ENCODE data around the gene TMOD1.

The TMOD1 gene

DNA sequence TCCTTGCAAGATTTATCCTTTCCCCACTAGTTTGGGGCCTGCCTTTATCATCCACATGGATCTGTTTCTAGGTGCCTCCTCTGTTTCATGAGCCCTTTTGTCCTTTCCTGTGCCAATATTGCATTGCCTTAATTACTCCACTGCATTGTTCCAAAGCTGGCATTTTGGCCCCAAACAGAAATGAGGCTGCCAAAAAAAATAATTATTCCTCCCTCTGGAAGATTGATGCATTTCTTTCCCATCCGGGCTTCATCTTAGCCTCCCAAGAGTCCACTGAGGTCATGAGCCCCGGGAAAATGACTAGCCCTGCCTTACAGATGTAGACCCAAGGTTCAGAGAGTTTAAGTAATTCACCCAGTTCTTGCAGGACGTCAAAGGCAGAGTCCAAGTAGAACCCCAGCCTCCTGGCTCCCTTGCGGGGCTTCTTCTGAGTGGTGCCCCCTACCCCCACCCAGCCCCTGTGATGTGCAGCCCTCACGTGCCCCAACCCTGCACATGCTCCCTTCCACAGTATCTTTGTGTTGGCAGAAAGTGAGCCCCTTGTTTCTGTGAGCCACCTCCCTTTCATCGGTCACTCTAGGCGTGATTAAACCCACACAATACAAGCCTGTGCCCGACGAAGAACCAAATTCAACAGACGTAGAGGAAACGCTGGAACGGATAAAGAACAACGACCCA, 62.1 kb downstream of the TMOD1 start:
- H3K27ac ChIP-seq (ENCODE audit: low read depth, low read length), result no peak overlapping the region
- no peak overlapping the region for H3K4me3 ChIP-seq (ENCODE audit: low read depth in 1 of 2, low read length in 2 of 2)
- H3K4me1 ChIP-seq (ENCODE audit: control insufficient read depth in 1 of 2, insufficient read depth in 2 of 2, low read length in 2 of 2), result peaks cover 0 to 8% of the 10 kb centered on the region in 2 donors
- H3K36me3 ChIP-seq (ENCODE audit: control insufficient read depth in 1 of 2, insufficient read depth in 2 of 2, low read length in 2 of 2), result no peaks in the 10 kb centered on the region
- no peak overlapping the region for H3K9ac ChIP-seq (ENCODE audit: low read depth in 1 of 2, low read length in 2 of 2)
- H3K27me3 ChIP-seq (ENCODE audit: control insufficient read depth in 1 of 2, insufficient read depth in 2 of 2, low read length in 2 of 2), result no peaks in the 10 kb centered on the region
- no peaks in the 10 kb centered on the region for H3K9me3 ChIP-seq (ENCODE audit: control insufficient read depth in 1 of 2, low read length in 2 of 2)

- Histone ChIP-seq H3K36me3 (ENCODE audit: control insufficient read depth in 1 of 2, insufficient read depth in 2 of 2, low read length in 2 of 2) (no peaks in the 10 kb centered on the region), H3K9ac (ENCODE audit: low read depth in 1 of 2, low read length in 2 of 2) (no peak overlapping the region), H3K27ac (ENCODE audit: low read depth, low read length) (no peak overlapping the region), H3K27me3 (ENCODE audit: control insufficient read depth in 1 of 2, insufficient read depth in 2 of 2, low read length in 2 of 2) (no peaks in the 10 kb centered on the region), H3K9me3 (ENCODE audit: control insufficient read depth in 1 of 2, low read length in 2 of 2) (no peaks in the 10 kb centered on the region), H3K4me1 (ENCODE audit: control insufficient read depth in 1 of 2, insufficient read depth in 2 of 2, low read length in 2 of 2) (peaks cover 0 to 8% of the 10 kb centered on the region in 2 donors), H3K4me3 (ENCODE audit: low read depth in 1 of 2, low read length in 2 of 2) (no peak overlapping the region)
These were observed 63.1 kb downstream of the TMOD1 start for GRCh38 chr9:97564291-97565175.

DNA sequence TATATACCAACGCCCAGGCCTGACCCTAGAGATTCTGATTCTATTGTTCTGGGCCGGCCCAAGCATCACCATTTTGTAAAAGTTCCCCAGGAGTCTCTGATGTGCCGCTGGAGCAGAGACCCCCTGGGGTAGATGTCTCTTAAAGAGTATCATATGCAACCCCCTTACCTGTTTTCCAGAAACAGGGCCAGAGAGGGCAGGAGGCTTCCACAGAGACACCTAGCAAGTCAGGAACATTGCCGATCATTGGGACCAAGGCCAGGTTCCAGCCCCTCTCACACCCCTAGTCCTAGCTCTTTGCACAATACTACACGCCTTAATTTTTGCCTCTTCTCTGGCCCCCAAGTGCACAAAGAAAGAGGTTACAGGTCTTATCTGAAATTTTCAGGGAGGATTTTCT, 63.8 kb downstream of the TMOD1 start:
- Histone ChIP-seq H3K27ac (ENCODE audit: low read depth, low read length) (no peak overlapping the region), H3K36me3 (ENCODE audit: control insufficient read depth in 1 of 2, insufficient read depth in 2 of 2, low read length in 2 of 2) (no peaks in the 10 kb centered on the region), H3K9ac (ENCODE audit: low read depth in 1 of 2, low read length in 2 of 2) (no peak overlapping the region)

GRCh38 chr9:97567182-97567893, 65.9 kb downstream of the TMOD1 start:
- H3K4me3 ChIP-seq (ENCODE audit: low read depth in 1 of 2, low read length in 2 of 2), result no peak overlapping the region
- H3K27ac ChIP-seq (ENCODE audit: low read depth, low read length), result no peak overlapping the region
- H3K9ac ChIP-seq (ENCODE audit: low read depth in 1 of 2, low read length in 2 of 2), result no peak overlapping the region
- no peaks in the 10 kb centered on the region for H3K9me3 ChIP-seq (ENCODE audit: control insufficient read depth in 1 of 2, low read length in 2 of 2)
- H3K27me3 ChIP-seq (ENCODE audit: control insufficient read depth in 1 of 2, insufficient read depth in 2 of 2, low read length in 2 of 2), result no peaks in the 10 kb centered on the region
- H3K36me3 ChIP-seq (ENCODE audit: control insufficient read depth in 1 of 2, insufficient read depth in 2 of 2, low read length in 2 of 2), result no peaks in the 10 kb centered on the region
- H3K4me1 ChIP-seq (ENCODE audit: control insufficient read depth in 1 of 2, insufficient read depth in 2 of 2, low read length in 2 of 2), result peaks cover 0 to 8% of the 10 kb centered on the region in 2 donors

More for the DNA sequence above, 63.8 kb downstream of the TMOD1 start:
- Histone ChIP-seq H3K9me3 (ENCODE audit: control insufficient read depth in 1 of 2, low read length in 2 of 2) (no peaks in the 10 kb centered on the region), H3K4me1 (ENCODE audit: control insufficient read depth in 1 of 2, insufficient read depth in 2 of 2, low read length in 2 of 2) (peaks cover 0 to 8% of the 10 kb centered on the region in 2 donors), H3K27me3 (ENCODE audit: control insufficient read depth in 1 of 2, insufficient read depth in 2 of 2, low read length in 2 of 2) (no peaks in the 10 kb centered on the region), H3K4me3 (ENCODE audit: low read depth in 1 of 2, low read length in 2 of 2) (no peak overlapping the region)

DNA sequence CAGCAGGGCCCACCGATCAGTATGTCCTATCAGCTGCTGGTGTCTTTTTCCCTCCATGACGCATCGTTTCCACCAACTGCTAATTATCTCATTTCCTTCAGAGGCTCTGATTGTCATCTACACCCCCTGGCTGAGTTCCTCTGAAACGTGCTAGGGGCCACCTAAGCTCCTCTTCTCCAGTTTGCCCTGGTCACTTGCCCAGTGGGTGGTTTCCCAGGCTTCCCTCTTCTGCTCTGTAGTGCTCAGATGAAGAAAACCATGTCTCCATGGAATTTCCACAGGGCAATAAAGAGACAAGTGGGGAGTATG, 66.4 kb downstream of the TMOD1 start:
- no peak overlapping the region for H3K9ac ChIP-seq (ENCODE audit: low read depth in 1 of 2, low read length in 2 of 2)
- peaks cover 0 to 8% of the 10 kb centered on the region in 2 donors for H3K4me1 ChIP-seq (ENCODE audit: control insufficient read depth in 1 of 2, insufficient read depth in 2 of 2, low read length in 2 of 2)
- H3K36me3 ChIP-seq (ENCODE audit: control insufficient read depth in 1 of 2, insufficient read depth in 2 of 2, low read length in 2 of 2), result no peaks in the 10 kb centered on the region

DNA sequence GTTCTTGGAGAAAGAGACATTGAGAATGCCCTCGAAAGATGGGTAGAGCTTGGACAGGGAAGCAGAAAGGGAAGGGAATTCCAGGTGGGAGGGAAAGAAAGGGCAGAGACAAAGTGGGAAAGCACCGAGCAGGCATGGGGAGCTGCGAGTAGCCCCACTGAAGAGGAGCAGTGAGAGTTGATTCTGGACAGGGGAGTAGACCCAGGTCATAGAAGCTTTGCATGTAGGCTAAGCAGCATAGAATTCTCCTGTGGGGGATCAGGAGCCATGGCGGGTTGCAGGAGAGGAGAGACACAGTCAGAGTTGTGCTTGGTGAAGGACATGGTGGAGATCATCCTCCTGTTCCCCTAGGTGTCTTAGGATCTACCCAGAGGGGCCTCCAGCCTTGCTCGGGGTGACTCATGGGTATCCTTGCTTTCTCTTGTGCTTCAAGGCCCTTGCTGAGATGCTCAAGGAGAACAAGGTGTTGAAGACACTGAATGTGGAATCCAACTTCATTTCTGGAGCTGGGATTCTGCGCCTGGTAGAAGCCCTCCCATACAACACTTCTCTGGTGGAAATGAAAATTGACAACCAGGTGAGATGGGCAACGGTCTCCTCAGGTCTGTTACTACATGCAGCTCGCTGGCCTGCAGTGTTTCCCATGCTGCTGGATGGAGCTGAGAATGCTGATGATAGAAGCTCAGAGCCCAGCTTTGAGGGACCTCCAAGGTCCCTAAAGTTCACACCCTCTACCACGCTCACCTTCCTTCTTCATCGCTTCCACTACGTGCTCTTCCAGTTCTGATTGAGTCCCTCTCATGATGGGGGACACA, 67.2 kb downstream of the TMOD1 start:
- no peaks in the 10 kb centered on the region for H3K9me3 ChIP-seq (ENCODE audit: control insufficient read depth in 1 of 2, low read length in 2 of 2)
- H3K4me3 ChIP-seq (ENCODE audit: low read depth in 1 of 2, low read length in 2 of 2), result no peak overlapping the region
- H3K27me3 ChIP-seq (ENCODE audit: control insufficient read depth in 1 of 2, insufficient read depth in 2 of 2, low read length in 2 of 2), result no peaks in the 10 kb centered on the region
- no peak overlapping the region for H3K9ac ChIP-seq (ENCODE audit: low read depth in 1 of 2, low read length in 2 of 2)
- H3K27ac ChIP-seq (ENCODE audit: low read depth, low read length), result no peak overlapping the region
- H3K4me1 ChIP-seq (ENCODE audit: control insufficient read depth in 1 of 2, insufficient read depth in 2 of 2, low read length in 2 of 2), result peaks cover 0 to 8% of the 10 kb centered on the region in 2 donors
- no peaks in the 10 kb centered on the region for H3K36me3 ChIP-seq (ENCODE audit: control insufficient read depth in 1 of 2, insufficient read depth in 2 of 2, low read length in 2 of 2)

More for the DNA sequence above, 66.4 kb downstream of the TMOD1 start:
- H3K27me3 ChIP-seq (ENCODE audit: control insufficient read depth in 1 of 2, insufficient read depth in 2 of 2, low read length in 2 of 2), result no peaks in the 10 kb centered on the region
- no peaks in the 10 kb centered on the region for H3K9me3 ChIP-seq (ENCODE audit: control insufficient read depth in 1 of 2, low read length in 2 of 2)
- no peak overlapping the region for H3K4me3 ChIP-seq (ENCODE audit: low read depth in 1 of 2, low read length in 2 of 2)
- H3K27ac ChIP-seq (ENCODE audit: low read depth, low read length), result no peak overlapping the region

GRCh38 chr9:97570899-97571298, 69.4 kb downstream of the TMOD1 start:
- Histone ChIP-seq H3K27ac (ENCODE audit: low read depth, low read length) (no peak overlapping the region), H3K4me1 (ENCODE audit: control insufficient read depth in 1 of 2, insufficient read depth in 2 of 2, low read length in 2 of 2) (no peaks in the 10 kb centered on the region), H3K9ac (ENCODE audit: low read depth in 1 of 2, low read length in 2 of 2) (no peak overlapping the region), H3K27me3 (ENCODE audit: control insufficient read depth in 1 of 2, insufficient read depth in 2 of 2, low read length in 2 of 2) (no peaks in the 10 kb centered on the region), H3K36me3 (ENCODE audit: control insufficient read depth in 1 of 2, insufficient read depth in 2 of 2, low read length in 2 of 2) (no peaks in the 10 kb centered on the region), H3K9me3 (ENCODE audit: control insufficient read depth in 1 of 2, low read length in 2 of 2) (no peaks in the 10 kb centered on the region), H3K4me3 (ENCODE audit: low read depth in 1 of 2, low read length in 2 of 2) (no peak overlapping the region)

GRCh38 chr9:97571664-97572063, 70.2 kb downstream of the TMOD1 start:
- Histone ChIP-seq H3K9ac (ENCODE audit: low read depth in 1 of 2, low read length in 2 of 2) (no peak overlapping the region), H3K4me1 (ENCODE audit: control insufficient read depth in 1 of 2, insufficient read depth in 2 of 2, low read length in 2 of 2) (no peaks in the 10 kb centered on the region), H3K27ac (ENCODE audit: low read depth, low read length) (no peak overlapping the region), H3K4me3 (ENCODE audit: low read depth in 1 of 2, low read length in 2 of 2) (no peak overlapping the region), H3K27me3 (ENCODE audit: control insufficient read depth in 1 of 2, insufficient read depth in 2 of 2, low read length in 2 of 2) (no peaks in the 10 kb centered on the region), H3K36me3 (ENCODE audit: control insufficient read depth in 1 of 2, insufficient read depth in 2 of 2, low read length in 2 of 2) (no peaks in the 10 kb centered on the region), H3K9me3 (ENCODE audit: control insufficient read depth in 1 of 2, low read length in 2 of 2) (no peaks in the 10 kb centered on the region)

- Histone ChIP-seq H3K27me3 (ENCODE audit: control insufficient read depth in 1 of 2, insufficient read depth in 2 of 2, low read length in 2 of 2) (no peaks in the 10 kb centered on the region), H3K36me3 (ENCODE audit: control insufficient read depth in 1 of 2, insufficient read depth in 2 of 2, low read length in 2 of 2) (no peaks in the 10 kb centered on the region), H3K4me1 (ENCODE audit: control insufficient read depth in 1 of 2, insufficient read depth in 2 of 2, low read length in 2 of 2) (no peaks in the 10 kb centered on the region), H3K9me3 (ENCODE audit: control insufficient read depth in 1 of 2, low read length in 2 of 2) (no peaks in the 10 kb centered on the region), H3K4me3 (ENCODE audit: low read depth in 1 of 2, low read length in 2 of 2) (no peak overlapping the region), H3K27ac (ENCODE audit: low read depth, low read length) (no peak overlapping the region), H3K9ac (ENCODE audit: low read depth in 1 of 2, low read length in 2 of 2) (no peak overlapping the region)
These were observed 70.9 kb downstream of the TMOD1 start for GRCh38 chr9:97572196-97572891.
